ENCODE results near the gene LRRFIP2. TPM values are rescaled to one million over a fixed set of nuclear protein-coding genes. Genes with fewer than 3 reads are reported as not detected.

LRRFIP2 gene
- total and polyA plus RNA-seq, 2 of the 4 experiments (the other 2 are of a cell fraction): 20.6 to 31.0 TPM

GRCh38 chr3:37017683-37018082 lies 156.7 kb downstream of the LRRFIP2 start:
- intact Hi-C loops (cut with micrococcal nuclease) (no loop called here), dilution Hi-C loops (cut with HindIII; ENCODE audit: low sequenced_read_pairs, unreplicated experiment) (no loop called here), in situ Hi-C loops (cut with MboI; ENCODE audit: low sequenced_read_pairs) (no loop called here)
- no peak overlapping the region for H2BK20ac ChIP-seq (ENCODE audit: low read depth, low read length)
- no peaks in the 10 kb centered on the region for H3K4me1 ChIP-seq (ENCODE audit: control insufficient read depth, insufficient read depth, low read length)
- no peak overlapping the region for H3K56ac ChIP-seq (ENCODE audit: extremely low read depth, insufficient read depth, low read length)
- ATAC-seq (ENCODE audit: low read depth) (no peak), DNase-seq (no peak)
- H4K20me1 ChIP-seq (ENCODE audit: insufficient read depth, low read length): no peaks in the 10 kb centered on the region
- no peak overlapping the region for H2AK5ac ChIP-seq (ENCODE audit: low read depth, low read length)
- H2AK9ac ChIP-seq (replicated peaks; ENCODE audit: low read depth, low read length, poor library complexity): no peak overlapping the region
- H2AFZ ChIP-seq (replicated peaks; ENCODE audit: low read length, poor library complexity): no peak overlapping the region
- H3K9me1 ChIP-seq (ENCODE audit: insufficient read depth, low read length): no peaks in the 10 kb centered on the region
- H3K4ac ChIP-seq (ENCODE audit: low read depth, low read length): no peak overlapping the region
- H4K91ac ChIP-seq (ENCODE audit: insufficient read depth, low read depth, low read length): no peak overlapping the region
- no peaks in the 10 kb centered on the region for H3K9me3 ChIP-seq (ENCODE audit: control insufficient read depth, insufficient read depth, low read length)
- H4K5ac ChIP-seq (ENCODE audit: low read depth, low read length): no peak overlapping the region
- POLR2A ChIA-PET (ENCODE audit: unreplicated experiment): no interaction called here
- no peak overlapping the region for H3K27ac ChIP-seq (ENCODE audit: insufficient read depth, low read length)
- no peak overlapping the region for H4K8ac ChIP-seq (ENCODE audit: low read depth in 2 of 2, low read length in 2 of 2)
- H2BK120ac ChIP-seq (ENCODE audit: low read depth, low read length): no peak overlapping the region
- H3K23ac ChIP-seq (ENCODE audit: low read depth, low read length): no peak overlapping the region
- no peak for TF ChIP-seq USF2 (IDR thresholded peaks at IDR 0.05; ENCODE audit: low read depth, low read length)
- TF ChIP-seq MXI1 (IDR thresholded peaks at IDR 0.05; ENCODE audit: borderline replicate concordance, low read depth, low read length): no peak
- TF ChIP-seq RCOR1 (IDR thresholded peaks at IDR 0.05; ENCODE audit: insufficient replicate concordance, low read length): no peak
- no peak for TF ChIP-seq RAD21 (IDR thresholded peaks at IDR 0.05; ENCODE audit: low read length)
- TF ChIP-seq CTCF (conservative IDR thresholded peaks at IDR 0.05; ENCODE audit: low read depth, low read length): no peak
- no peak for TF ChIP-seq MAZ (IDR thresholded peaks at IDR 0.05; ENCODE audit: borderline replicate concordance, low read depth, low read length)
- no peak for TF ChIP-seq FOS (IDR thresholded peaks at IDR 0.05; ENCODE audit: low read depth, low read length)
- TF ChIP-seq SMC3 (IDR thresholded peaks at IDR 0.05; ENCODE audit: low read depth, low read length): no peak
- TF ChIP-seq BHLHE40 (IDR thresholded peaks at IDR 0.05; ENCODE audit: low read depth, low read length): no peak
- TF ChIP-seq MAFK (IDR thresholded peaks at IDR 0.05; ENCODE audit: low read depth, low read length): no peak
- no peak for TF ChIP-seq RFX5 (IDR thresholded peaks at IDR 0.05; ENCODE audit: low read depth, low read length)
- no peak for TF ChIP-seq CHD1 (IDR thresholded peaks at IDR 0.05; ENCODE audit: low read depth, low read length)
- TF ChIP-seq NFE2L2 (IDR thresholded peaks at IDR 0.05; ENCODE audit: low read depth, low read length): no peak
- no peak for TF ChIP-seq POLR2A (IDR thresholded peaks at IDR 0.05; ENCODE audit: low read depth, low read length)
- TF ChIP-seq CEBPB (IDR thresholded peaks at IDR 0.05; ENCODE audit: low read depth, low read length): no peak
- TF ChIP-seq ELK1 (IDR thresholded peaks at IDR 0.05; ENCODE audit: borderline replicate concordance, low read depth, low read length): no peak
- H3K9ac ChIP-seq (ENCODE audit: low read depth, low read length): no peak overlapping the region
- H3K27me3 ChIP-seq (ENCODE audit: control insufficient read depth, insufficient read depth, low read length): no peaks in the 10 kb centered on the region
- H3K18ac ChIP-seq (ENCODE audit: low read depth, low read length): no peak overlapping the region
- H2BK15ac ChIP-seq (ENCODE audit: low read depth, low read length): no peak overlapping the region
- no peak overlapping the region for H2BK5ac ChIP-seq (ENCODE audit: low read depth, low read length, poor library complexity, severe bottlenecking)
- H3K36me3 ChIP-seq (ENCODE audit: control insufficient read depth, insufficient read depth, low read length): peaks cover 49% of the 10 kb centered on the region
- no CpG with 5 or more reads among the region's 3 CpGs for WGBS, 2 experiments (ENCODE audit: extremely low coverage in 2 of 2, insufficient read length in 1 of 2)
- no peak overlapping the region for H3K4me3 ChIP-seq (ENCODE audit: insufficient read depth, low read depth, low read length)
- BruUV-seq (replicated peaks): no TSS peak
- no peak overlapping the region for H3K14ac ChIP-seq (replicated peaks; ENCODE audit: low read depth, low read length)
- H3K4me2 ChIP-seq (ENCODE audit: low read depth, low read length): no peak overlapping the region
- H3K79me1 ChIP-seq (ENCODE audit: low read depth in 1 of 2, low read length in 2 of 2): no peaks in the 10 kb centered on the region
- CTCF ChIA-PET: no interaction called here

All from IMR-90 (cell line).